Neural progenitor cell (in vitro differentiated cells): ENCODE measurements around the gene MEGF6. TPM values are rescaled to one million over a fixed set of nuclear protein-coding genes. Genes with fewer than 3 reads are reported as not detected.
A peak's percentile ranks its signal among the peaks of the same experiment; 100 is the strongest.

Experiments used
- DNase-seq: peaks from one replicate; pipeline ENCODE4 v3.0.0-alpha.2; 2016; ENCODE audit warnings: low spot score
- H2AFZ ChIP-seq: fragments of 200-600 bp; sonication (generic); replicated peaks from 2 replicates; pipeline ENCODE4 v1.6.1; 2016; ENCODE audit warnings: antibody characterized with exemption
- H3F3A ChIP-seq: fragments of 200-600 bp; sonication (generic); 2 replicates; pipeline ENCODE4 v1.6.1; 2016; ENCODE audit warnings: antibody characterized with exemption, low read depth
- H3K27ac ChIP-seq: fragments of 200-600 bp; sonication (generic); 2 replicates; pipeline ENCODE4 v1.5.1; 2016; ENCODE audit warnings: mild to moderate bottlenecking
- H3K27me3 ChIP-seq: fragments of 200-600 bp; sonication (generic); 2 replicates; pipeline ENCODE4 v1.6.1; 2016; ENCODE audit warnings: mild to moderate bottlenecking, moderate library complexity
- H3K36me3 ChIP-seq: fragments of 200-600 bp; sonication (generic); 2 replicates; pipeline ENCODE4 v1.5.1; 2016
- H3K4me1 ChIP-seq: fragments of 200-600 bp; sonication (generic); 2 replicates; pipeline ENCODE4 v1.6.1; 2016; ENCODE audit warnings: mixed run types
- H3K4me2 ChIP-seq: fragments of 200-600 bp; sonication (generic); 2 replicates; pipeline ENCODE4 v1.6.1; 2016
- H3K4me3 ChIP-seq: fragments of 200-600 bp; sonication (generic); 2 replicates; pipeline ENCODE4 v1.5.1; 2016
- H3K79me2 ChIP-seq: fragments of 200-600 bp; sonication (generic); 2 replicates; pipeline ENCODE4 v1.6.1; 2016; ENCODE audit warnings: low read depth
- H3K9ac ChIP-seq: fragments of 200-600 bp; sonication (generic); 2 replicates; pipeline ENCODE4 v1.6.1; 2016
- H3K9me3 ChIP-seq: fragments of 200-600 bp; sonication (generic); 2 replicates; pipeline ENCODE4 v1.5.1; 2016; ENCODE audit warnings: low read depth
- H4K20me1 ChIP-seq: fragments of 200-600 bp; sonication (generic); 2 replicates; pipeline ENCODE4 v1.6.1; 2016; ENCODE audit warnings: low read depth
- H3K27ac Mint-ChIP-seq: 3 replicates; pipeline ENCODE4 v1.8.0; 2021; ENCODE audit warnings: mixed read lengths
- H3K27me3 Mint-ChIP-seq: 2 replicates; pipeline ENCODE4 v1.8.0; 2022; ENCODE audit warnings: low read depth, mild to moderate bottlenecking, inconsistent platforms, moderate library complexity, mixed read lengths; ENCODE audit not compliant: insufficient read depth
- H3K36me3 Mint-ChIP-seq: 3 replicates; pipeline ENCODE4 v1.8.0; 2021; ENCODE audit warnings: mixed read lengths
- H3K4me1 Mint-ChIP-seq: 3 replicates; pipeline ENCODE4 v1.8.0; 2021; ENCODE audit warnings: mixed read lengths
- H3K4me3 Mint-ChIP-seq: 3 replicates; pipeline ENCODE4 v1.8.0; 2021; ENCODE audit warnings: mild to moderate bottlenecking, moderate library complexity, mixed read lengths
- H3K9me3 Mint-ChIP-seq: 3 replicates; pipeline ENCODE4 v1.8.0; 2020; ENCODE audit warnings: mixed read lengths
- CTCF ChIP-seq: fragments of 200-600 bp; sonication (generic); IDR thresholded peaks from 2 replicates; pipeline ENCODE4 v1.5.1; 2017; ENCODE audit warnings: antibody characterized with exemption, mild to moderate bottlenecking
- EZH2 ChIP-seq: fragments of 200-600 bp; sonication (generic); IDR thresholded peaks from 2 replicates; pipeline ENCODE4 v1.6.1; 2017; ENCODE audit warnings: antibody characterized with exemption, mild to moderate bottlenecking, moderate library complexity
- EZH2phosphoT487 ChIP-seq: fragments of 200-600 bp; sonication (generic); IDR thresholded peaks from 2 replicates; pipeline ENCODE4 v1.6.1; 2017; ENCODE audit warnings: antibody characterized with exemption
- total RNA-seq: library from RNA; depleted of rRNA; stranded (reverse); fragments of >200 nt; gene quantifications from 2 replicates; pipeline ENCODE4 v1.2.3, GENCODE V29; 2015; ENCODE audit warnings: low replicate concordance

MEGF6 gene
- total RNA-seq, 1 donor from 2014 or later, result 1.7 TPM

- peaks cover 13% of the 10 kb centered on the region for H3K4me1 ChIP-seq
- Mint-ChIP-seq H3K27ac (peak overlapping the region; percentile 37), H3K27me3 (peaks cover 6% of the 10 kb centered on the region), H3K4me3 (no peak overlapping the region), H3K9me3 (no peaks in the 10 kb centered on the region), H3K36me3 (peaks cover 4% of the 10 kb centered on the region), H3K4me1 (peaks cover 22% of the 10 kb centered on the region)
- H3K4me3 ChIP-seq, result no peak overlapping the region
- no peak for TF ChIP-seq EZH2
- no peak for TF ChIP-seq EZH2phosphoT487
- H3K27me3 ChIP-seq, result no peaks in the 10 kb centered on the region
- no peaks in the 10 kb centered on the region for H3K9me3 ChIP-seq
- no peak overlapping the region for H3K27ac ChIP-seq
- no peak overlapping the region for H3K9ac ChIP-seq
- DNase-seq, result no peak
- no peaks in the 10 kb centered on the region for H3K36me3 ChIP-seq
- no peak overlapping the region for H2AFZ ChIP-seq
- H3K4me2 ChIP-seq, result no peak overlapping the region
- H3F3A ChIP-seq, result peaks cover 14% of the 10 kb centered on the region
- H4K20me1 ChIP-seq, result no peaks in the 10 kb centered on the region
- H3K79me2 ChIP-seq, result no peaks in the 10 kb centered on the region
These were observed 135.3 kb downstream of the MEGF6 start for GRCh38 chr1:3475839-3476573.

- no peaks in the 10 kb centered on the region for H4K20me1 ChIP-seq
- no peak overlapping the region for H3K9ac ChIP-seq
- H3K36me3 ChIP-seq, result no peaks in the 10 kb centered on the region
- peaks cover 4% of the 10 kb centered on the region for H3K36me3 Mint-ChIP-seq
- H3K27ac Mint-ChIP-seq, result no peak overlapping the region
- no peak overlapping the region for H3K4me3 Mint-ChIP-seq
- H3K27ac ChIP-seq, result no peak overlapping the region
- peaks cover 4% of the 10 kb centered on the region for H3K9me3 Mint-ChIP-seq
- H3K4me1 ChIP-seq, result peaks cover 14% of the 10 kb centered on the region
- no peak overlapping the region for H3K4me3 ChIP-seq
- TF ChIP-seq CTCF, result no peak
- TF ChIP-seq EZH2phosphoT487, result no peak
- TF ChIP-seq EZH2, result no peak
- H3K27me3 ChIP-seq, result no peaks in the 10 kb centered on the region
- peaks cover 15% of the 10 kb centered on the region for H3K27me3 Mint-ChIP-seq
- no peak overlapping the region for H3K4me2 ChIP-seq
- peaks cover 32% of the 10 kb centered on the region for H3K4me1 Mint-ChIP-seq
- no peaks in the 10 kb centered on the region for H3K79me2 ChIP-seq
- H3F3A ChIP-seq, result peaks cover 14% of the 10 kb centered on the region
- no peak overlapping the region for H2AFZ ChIP-seq
- DNase-seq, result no peak
- H3K9me3 ChIP-seq, result no peaks in the 10 kb centered on the region
These were observed 136.9 kb downstream of the MEGF6 start for GRCh38 chr1:3474421-3474820.

- H3K27ac ChIP-seq, result no peak overlapping the region
- H3K79me2 ChIP-seq, result no peaks in the 10 kb centered on the region
- no peaks in the 10 kb centered on the region for H3K36me3 ChIP-seq
- H4K20me1 ChIP-seq, result no peaks in the 10 kb centered on the region
- no peak overlapping the region for H3K4me3 ChIP-seq
- no peak overlapping the region for H3K4me3 Mint-ChIP-seq
- peaks cover 32% of the 10 kb centered on the region for H3K4me1 Mint-ChIP-seq
- H3K9ac ChIP-seq, result no peak overlapping the region
- DNase-seq, result no peak
- no peaks in the 10 kb centered on the region for H3K27me3 ChIP-seq
- no peaks in the 10 kb centered on the region for H3K9me3 ChIP-seq
- H3K27ac Mint-ChIP-seq, result peak overlapping the region; percentile 90
- peaks cover 14% of the 10 kb centered on the region for H3F3A ChIP-seq
- TF ChIP-seq CTCF, result no peak
- no peak for TF ChIP-seq EZH2
- TF ChIP-seq EZH2phosphoT487, result no peak
- H2AFZ ChIP-seq, result no peak overlapping the region
- peaks cover 4% of the 10 kb centered on the region for H3K36me3 Mint-ChIP-seq
- peaks cover 14% of the 10 kb centered on the region for H3K4me1 ChIP-seq
- peaks cover 4% of the 10 kb centered on the region for H3K9me3 Mint-ChIP-seq
- no peak overlapping the region for H3K4me2 ChIP-seq
- peaks cover 15% of the 10 kb centered on the region for H3K27me3 Mint-ChIP-seq
These were observed 137.3 kb downstream of the MEGF6 start for GRCh38 chr1:3474016-3474415.

- Mint-ChIP-seq H3K36me3 (peaks cover 4% of the 10 kb centered on the region), H3K9me3 (peaks cover 4% of the 10 kb centered on the region), H3K27me3 (peaks cover 14% of the 10 kb centered on the region), H3K27ac (peak overlapping the region; percentile 90), H3K4me3 (peak overlapping the region; percentile 48), H3K4me1 (peaks cover 32% of the 10 kb centered on the region)
- Histone ChIP-seq H2AFZ (no peak overlapping the region), H3K4me2 (no peak overlapping the region), H3K4me3 (no peak overlapping the region), H3K27me3 (no peaks in the 10 kb centered on the region), H3K9ac (no peak overlapping the region), H3F3A (peaks cover 14% of the 10 kb centered on the region), H3K9me3 (no peaks in the 10 kb centered on the region), H3K4me1 (peaks cover 14% of the 10 kb centered on the region), H3K79me2 (no peaks in the 10 kb centered on the region), H4K20me1 (no peaks in the 10 kb centered on the region), H3K27ac (no peak overlapping the region), H3K36me3 (no peaks in the 10 kb centered on the region)
- TF ChIP-seq EZH2phosphoT487, result no peak
- TF ChIP-seq EZH2, result no peak
- no peak for TF ChIP-seq CTCF
- DNase-seq, result no peak
These were observed 137.9 kb downstream of the MEGF6 start for GRCh38 chr1:3473381-3473844.
